IPS DF 4.7 (cell line): ENCODE results near the gene RAB3GAP2.
"Not testable (repeated sequence)": the region's sequence is repeated elsewhere in the genome, so short reads cannot be mapped to it uniquely, and the experiment has no call there.

Experiments
- DNase-seq: peaks from one replicate; pipeline ENCODE4 v3.0.0-alpha.2; 2013; ENCODE audit warnings: low spot score; ENCODE audit errors: extremely low read depth

Gene RAB3GAP2

GRCh38 chr1:220272047-220272840 lies at the start of gene RAB3GAP2:
Gene RAB3GAP2, minus strand, starts transcription at chr1:220272453. Its CDS starts 116 bp downstream, at chr1:220272337.
- DNase-seq: no peak

- no peak for DNase-seq
These were observed 49.5 kb upstream of the RAB3GAP2 start for GRCh38 chr1:220321758-220322157.

- DNase-seq: no peak
These were observed 48.5 kb upstream of the RAB3GAP2 start for GRCh38 chr1:220320709-220321108.

GRCh38 chr1:220318673-220319072 lies 46.4 kb upstream of the RAB3GAP2 start:
- no peak for DNase-seq

GRCh38 chr1:220317161-220317560 lies 44.9 kb upstream of the RAB3GAP2 start:
- no peak for DNase-seq

- no peak for DNase-seq
These were observed 44.1 kb upstream of the RAB3GAP2 start for GRCh38 chr1:220316305-220316704.

- no peak for DNase-seq
These were observed 43.0 kb upstream of the RAB3GAP2 start for GRCh38 chr1:220315070-220315839.

GRCh38 chr1:220313576-220313975 lies 41.3 kb upstream of the RAB3GAP2 start:
- no peak for DNase-seq

GRCh38 chr1:220310147-220310546 lies 37.9 kb upstream of the RAB3GAP2 start:
- not testable (repeated sequence) for DNase-seq

- DNase-seq: no peak
These were observed 35.4 kb upstream of the RAB3GAP2 start for GRCh38 chr1:220307607-220308006.

GRCh38 chr1:220306339-220306738 lies 34.1 kb upstream of the RAB3GAP2 start:
- no peak for DNase-seq

GRCh38 chr1:220303871-220304270 lies 31.6 kb upstream of the RAB3GAP2 start:
- no peak for DNase-seq

- DNase-seq: no peak
These were observed 29.4 kb upstream of the RAB3GAP2 start for GRCh38 chr1:220301630-220302029.

GRCh38 chr1:220300442-220301121 lies 28.3 kb upstream of the RAB3GAP2 start:
- DNase-seq: no peak

GRCh38 chr1:220299337-220299736 lies 27.1 kb upstream of the RAB3GAP2 start:
- DNase-seq: no peak

- no peak for DNase-seq
These were observed 26.4 kb upstream of the RAB3GAP2 start for GRCh38 chr1:220298470-220299205.

GRCh38 chr1:220296981-220297380 lies 24.7 kb upstream of the RAB3GAP2 start:
- no peak for DNase-seq

GRCh38 chr1:220294846-220295301 lies 22.6 kb upstream of the RAB3GAP2 start:
- no peak for DNase-seq

GRCh38 chr1:220291580-220291979 lies 19.3 kb upstream of the RAB3GAP2 start:
- no peak for DNase-seq

- DNase-seq: no peak
These were observed 18.0 kb upstream of the RAB3GAP2 start for GRCh38 chr1:220290140-220290761.

- DNase-seq: no peak
These were observed 14.9 kb upstream of the RAB3GAP2 start for GRCh38 chr1:220287129-220287528.
